HG02678 (cell line): ENCODE results near the gene PNMA8A.
"Not testable (repeated sequence)": the region's sequence is repeated elsewhere in the genome, so short reads cannot be mapped to it uniquely, and the experiment has no call there.

Source experiments
- ATAC-seq: cut with Tn5 transposase; IDR thresholded peaks from one replicate; pipeline ENCODE4 v1.9.1; 2021; ENCODE audit warnings: mild to moderate bottlenecking, moderate library complexity; ENCODE audit not compliant: unreplicated experiment

Gene PNMA8A

GRCh38 chr19:46433470-46433869 is 37.9 kb downstream of the PNMA8A start:
- ATAC-seq = not testable (repeated sequence)

GRCh38 chr19:46431824-46432223 is 39.5 kb downstream of the PNMA8A start:
- ATAC-seq = no peak

- ATAC-seq = no peak
Observed at GRCh38 chr19:46429999-46430398, 41.4 kb downstream of the PNMA8A start.

- ATAC-seq = no peak
Observed at GRCh38 chr19:46428239-46429135, 42.9 kb downstream of the PNMA8A start, which contains the start of gene PNMA8C. Gene PNMA8C, minus strand, starts transcription at chr19:46428936. Its CDS starts 577 bp downstream, at chr19:46428359.

DNA sequence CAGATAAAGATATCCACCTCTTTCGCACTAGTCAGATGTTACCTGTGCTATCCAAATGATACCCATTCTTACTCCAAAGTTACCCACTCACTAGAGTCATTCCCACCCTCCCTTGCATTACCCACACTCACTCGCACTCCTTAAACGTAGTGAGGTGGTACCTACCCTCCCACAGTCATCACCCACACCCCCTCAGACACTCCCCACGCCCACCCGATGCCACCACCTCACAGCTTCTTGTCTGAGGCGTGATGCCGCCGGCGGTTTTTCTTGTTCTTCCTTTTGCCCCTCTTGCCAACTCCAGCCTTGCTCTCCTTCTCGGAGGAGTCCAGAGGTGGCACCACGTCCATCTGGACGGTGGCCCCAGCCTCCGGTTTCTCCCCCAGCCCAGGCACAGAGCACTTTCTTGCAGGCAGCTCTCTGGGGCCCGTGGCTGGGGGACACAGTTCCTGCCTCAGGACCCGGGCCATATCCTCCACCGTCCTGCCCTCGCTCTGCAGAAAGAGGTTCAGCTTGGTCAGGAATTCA is 43.8 kb downstream of the PNMA8A start:
- no peak for ATAC-seq

DNA sequence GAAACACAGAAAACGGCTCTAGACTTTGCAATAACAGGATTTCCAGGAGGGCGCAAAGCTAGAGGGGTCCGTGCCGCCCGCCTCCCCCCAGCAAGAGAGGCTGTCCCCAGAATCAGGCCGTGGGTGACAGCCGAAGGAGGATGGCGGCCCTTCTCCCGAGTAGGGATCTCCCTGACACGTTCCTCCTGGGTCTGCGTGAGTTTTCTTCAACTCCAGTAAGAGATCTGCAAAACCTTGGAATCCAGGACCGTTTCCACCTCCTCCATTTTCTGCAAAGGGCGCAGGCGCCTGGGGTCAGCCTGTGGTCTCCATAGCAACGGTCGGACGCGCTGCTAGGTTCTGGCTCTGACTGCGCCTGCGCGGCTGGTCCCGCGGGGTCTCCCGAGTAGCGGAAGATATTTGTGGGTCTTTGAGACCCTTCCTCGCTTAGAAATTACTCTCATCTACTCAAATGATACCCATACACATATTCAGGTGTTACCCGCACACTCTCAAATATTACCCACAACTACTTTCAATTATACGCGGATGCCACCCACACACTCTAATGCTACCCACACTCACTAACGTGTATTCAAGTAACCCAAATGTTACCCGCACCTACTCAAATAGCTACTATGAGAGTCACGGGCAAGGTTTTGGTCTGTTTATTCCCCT is 44.7 kb downstream of the PNMA8A start:
- ATAC-seq = no peak

- ATAC-seq = no peak
Observed at GRCh38 chr19:46426035-46426505, 45.3 kb downstream of the PNMA8A start.

DNA sequence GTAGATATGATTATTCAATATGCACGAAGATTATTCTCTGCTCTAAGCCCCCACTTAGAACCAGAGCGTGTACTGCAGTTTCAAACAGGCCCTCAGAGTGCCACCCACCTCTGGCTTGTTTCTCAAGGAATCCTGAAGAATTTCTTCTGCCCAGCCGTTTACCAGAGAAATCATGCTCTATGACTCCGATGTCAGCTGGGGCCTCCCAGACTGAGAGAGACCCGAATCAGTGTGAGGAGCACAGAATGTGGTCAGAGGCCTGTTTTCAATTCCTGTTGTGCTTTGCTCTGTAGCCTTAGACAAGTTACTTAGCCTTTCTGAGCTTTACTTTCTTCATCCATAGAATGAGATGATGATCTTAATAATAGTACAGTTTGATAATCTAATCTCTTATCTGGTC is 48.2 kb downstream of the PNMA8A start:
- no peak for ATAC-seq

DNA sequence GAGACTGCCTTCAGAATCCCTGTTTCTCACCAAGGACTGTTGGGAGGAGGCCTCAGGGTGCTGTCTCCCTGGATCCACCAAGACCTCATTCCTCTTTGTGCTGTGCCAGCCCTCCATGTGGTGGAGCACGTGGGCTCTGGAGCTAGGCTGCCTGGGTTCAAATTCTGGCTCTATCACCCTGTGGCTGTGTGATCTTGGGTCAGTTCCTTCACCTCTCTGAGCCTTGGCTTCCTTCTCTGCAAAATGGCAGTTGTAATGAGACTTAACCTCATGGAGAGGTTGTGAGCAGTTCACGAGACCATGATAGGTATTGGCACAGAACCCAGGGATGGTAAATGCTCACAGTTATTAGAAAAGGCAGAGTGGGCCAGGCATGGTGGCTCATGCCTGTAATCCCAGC is 49.0 kb downstream of the PNMA8A start:
- no peak for ATAC-seq

- ATAC-seq = no peak
Observed at GRCh38 chr19:46420056-46420455, 51.3 kb downstream of the PNMA8A start.
